GM23338 (cell line): ENCODE measurements around the gene FBXL14. TPM values are rescaled to one million over a fixed set of nuclear protein-coding genes. Genes with fewer than 3 reads are reported as not detected.

ENCODE experiments used
- ATAC-seq: fragments of 200-7000 bp; cut with Tn5 transposase; 3 replicates; pipeline ENCODE4 v1.9.1; 2020
- DNase-seq: peaks from one replicate; pipeline ENCODE4 v3.0.0-alpha.2; 2015; ENCODE audit warnings: low spot score
- H2AFZ ChIP-seq: fragments of 200-600 bp; sonication (generic); 2 replicates; pipeline ENCODE4 v1.8.0; 2016; ENCODE audit warnings: antibody characterized with exemption, mild to moderate bottlenecking, moderate library complexity
- H3F3A ChIP-seq: fragments of 200-600 bp; sonication (generic); replicated peaks from 2 replicates; pipeline ENCODE4 v1.8.0; 2017; ENCODE audit warnings: antibody characterized with exemption, mixed run types, low read depth
- H3K27ac ChIP-seq: fragments of 200-600 bp; sonication (generic); 2 replicates; pipeline ENCODE4 v1.6.1; 2016; ENCODE audit warnings: low read depth
- H3K27me3 ChIP-seq: fragments of 200-600 bp; sonication (generic); 2 replicates; pipeline ENCODE4 v1.8.0; 2016; ENCODE audit warnings: mild to moderate bottlenecking, mixed run types, moderate library complexity; ENCODE audit not compliant: insufficient read depth
- H3K36me3 ChIP-seq: fragments of 200-600 bp; sonication (generic); 2 replicates; pipeline ENCODE4 v1.8.0; 2016; ENCODE audit warnings: mild to moderate bottlenecking; ENCODE audit not compliant: insufficient read depth
- H3K4me1 ChIP-seq: fragments of 200-600 bp; sonication (generic); 2 replicates; pipeline ENCODE4 v1.8.0; 2016; ENCODE audit warnings: mild to moderate bottlenecking, moderate library complexity; ENCODE audit not compliant: insufficient read depth
- H3K4me2 ChIP-seq: fragments of 200-600 bp; sonication (generic); 2 replicates; pipeline ENCODE4 v1.7.1; 2017; ENCODE audit warnings: mixed run types
- H3K4me3 ChIP-seq: fragments of 200-600 bp; sonication (generic); 2 replicates; pipeline ENCODE4 v1.6.1; 2016; ENCODE audit warnings: mixed run types
- H3K79me2 ChIP-seq: fragments of 200-600 bp; sonication (generic); replicated peaks from 2 replicates; pipeline ENCODE4 v1.8.0; 2017; ENCODE audit warnings: mild to moderate bottlenecking; ENCODE audit not compliant: insufficient read depth
- H3K9me2 ChIP-seq: fragments of 200-600 bp; sonication (generic); 2 replicates; pipeline ENCODE4 v1.8.0; 2017; ENCODE audit not compliant: insufficient read depth
- H4K20me1 ChIP-seq: fragments of 200-600 bp; sonication (generic); replicated peaks from 2 replicates; pipeline ENCODE4 v1.8.0; 2017; ENCODE audit warnings: mild to moderate bottlenecking; ENCODE audit not compliant: insufficient read depth
- H3K27ac Mint-ChIP-seq: 2 replicates; pipeline ENCODE4 v1.8.0; 2020; ENCODE audit warnings: inconsistent platforms, mild to moderate bottlenecking, moderate library complexity, mixed read lengths
- H3K27me3 Mint-ChIP-seq: 3 replicates; pipeline ENCODE4 v1.8.0; 2022; ENCODE audit warnings: low read depth, mild to moderate bottlenecking, moderate library complexity, mixed read lengths, inconsistent platforms; ENCODE audit not compliant: insufficient read depth, poor library complexity
- H3K36me3 Mint-ChIP-seq: 3 replicates; pipeline ENCODE4 v1.8.0; 2021; ENCODE audit warnings: low read depth, mild to moderate bottlenecking, inconsistent platforms, moderate library complexity, mixed read lengths
- H3K4me1 Mint-ChIP-seq: 3 replicates; pipeline ENCODE4 v1.8.0; 2020; ENCODE audit warnings: mild to moderate bottlenecking, inconsistent platforms, mixed read lengths
- H3K4me3 Mint-ChIP-seq: 3 replicates; pipeline ENCODE4 v1.8.0; 2021; ENCODE audit warnings: moderate library complexity, mild to moderate bottlenecking, inconsistent platforms, mixed read lengths
- H3K9me3 Mint-ChIP-seq: 3 replicates; pipeline ENCODE4 v1.8.0; 2020; ENCODE audit warnings: moderate library complexity, mild to moderate bottlenecking, inconsistent platforms, mixed read lengths
- CTCF ChIP-seq, 2 experiments: fragments of 200-600 bp in 1 of 2; sonication (generic) in 1 of 2; conservative IDR thresholded peaks; 2 replicates each; pipeline versions ENCODE4 v1.5.1 to v1.6.1; 2016 to 2017; ENCODE audit warnings: antibody characterized with exemption in 2 of 2, low read depth in 2 of 2, mild to moderate bottlenecking in 2 of 2, moderate library complexity in 1 of 2
- ETS1 ChIP-seq: IDR thresholded peaks from 2 replicates; pipeline ENCODE4 v1.6.1; 2016; ENCODE audit warnings: antibody characterized with exemption
- EZH2 ChIP-seq: fragments of 200-600 bp; sonication (generic); IDR thresholded peaks from one replicate; pipeline ENCODE4 v1.8.0; 2017; ENCODE audit warnings: antibody characterized with exemption, mild to moderate bottlenecking, low read depth; ENCODE audit not compliant: unreplicated experiment
- EZH2phosphoT487 ChIP-seq: fragments of 200-600 bp; sonication (generic); IDR thresholded peaks from one replicate; pipeline ENCODE4 v1.8.1; 2018; ENCODE audit warnings: antibody characterized with exemption; ENCODE audit not compliant: unreplicated experiment
- JUNB ChIP-seq: IDR thresholded peaks from one replicate; pipeline ENCODE4 v1.6.1; 2016; ENCODE audit warnings: antibody characterized with exemption; ENCODE audit not compliant: unreplicated experiment
- NANOG ChIP-seq: IDR thresholded peaks from 2 replicates; pipeline ENCODE4 v1.6.1; 2016; ENCODE audit warnings: antibody characterized with exemption, borderline replicate concordance
- POLR2AphosphoS5 ChIP-seq: IDR thresholded peaks from 2 replicates; pipeline ENCODE4 v1.6.1; 2016; ENCODE audit warnings: antibody characterized with exemption, low read depth
- REST ChIP-seq: IDR thresholded peaks from one replicate; pipeline ENCODE4 v1.6.1; 2018; ENCODE audit warnings: antibody characterized with exemption; ENCODE audit not compliant: unreplicated experiment
- STAT1 ChIP-seq: IDR thresholded peaks from one replicate; pipeline ENCODE4 v1.6.1; 2016; ENCODE audit warnings: antibody characterized with exemption; ENCODE audit not compliant: unreplicated experiment
- ZNF114 ChIP-seq: fragments of 250-450 bp; sonication (Bioruptor Pico); IDR thresholded peaks from 2 replicates; pipeline ENCODE4 v1.5.0; 2020; ENCODE audit warnings: mild to moderate bottlenecking, moderate library complexity
- ZNF331 ChIP-seq: fragments of 250-450 bp; sonication (Bioruptor Pico); IDR thresholded peaks from 2 replicates; pipeline ENCODE4 v1.5.0; 2020; ENCODE audit warnings: low read depth, mild to moderate bottlenecking, moderate library complexity
- polyA plus RNA-seq: library from polyadenylated mRNA; unstranded; fragments of >200 nt; fragmentation: Nextera tagmentation; extraction: Ambion mirVana; gene quantifications from 2 replicates; pipeline ENCODE4 v1.2.1, GENCODE V29; 2016
- total RNA-seq: library from RNA; depleted of rRNA; stranded (reverse); fragments of >200 nt; shearing (Covaris generic); gene quantifications from 2 replicates; pipeline ENCODE4 v1.2.3, GENCODE V29; 2014

FBXL14 gene
- total and polyA plus RNA-seq, 2 experiments from 2014 or later: 0.74 to 9.4 TPM

- TF ChIP-seq CTCF (conservative IDR thresholded peaks at IDR 0.05; ENCODE audit: low read depth in 2 of 2): no peak
- TF ChIP-seq REST: no peak
- no peak for TF ChIP-seq ZNF114 (CRISPR knock-in tag)
Observed at GRCh38 chr12:1572731-1573130, 21.6 kb downstream of the FBXL14 start (continued).

GRCh38 chr12:1567852-1568251 lies 26.5 kb downstream of the FBXL14 start:
- Histone ChIP-seq H3K4me3 (no peak overlapping the region), H3K27me3 (no peaks in the 10 kb centered on the region), H3K36me3 (no peaks in the 10 kb centered on the region), H3K4me2 (no peak overlapping the region), H2AFZ (no peak overlapping the region), H3K4me1 (no peaks in the 10 kb centered on the region; the same call in 1 of the 2 replicates), H3K79me2 (no peaks in the 10 kb centered on the region), H3K27ac (no peak overlapping the region), H4K20me1 (no peaks in the 10 kb centered on the region), H3F3A (no peaks in the 10 kb centered on the region), H3K9me2 (no peaks in the 10 kb centered on the region)
- no peaks in the 10 kb centered on the region for H3K9me3 Mint-ChIP-seq
- no peak overlapping the region for H3K4me3 Mint-ChIP-seq
- peaks cover 9% of the 10 kb centered on the region for H3K27me3 Mint-ChIP-seq
- DNase-seq (no peak), ATAC-seq (no peak)
- peaks cover 12% of the 10 kb centered on the region for H3K4me1 Mint-ChIP-seq
- no peak overlapping the region for H3K27ac Mint-ChIP-seq
- no peaks in the 10 kb centered on the region for H3K36me3 Mint-ChIP-seq
- TF ChIP-seq STAT1: no peak
- no peak for TF ChIP-seq JUNB
- TF ChIP-seq ZNF331: no peak
- no peak for TF ChIP-seq REST
- TF ChIP-seq ETS1: no peak
- no peak for TF ChIP-seq EZH2
- TF ChIP-seq CTCF (conservative IDR thresholded peaks at IDR 0.05; ENCODE audit: low read depth in 2 of 2): no peak
- no peak for TF ChIP-seq ZNF114 (CRISPR knock-in tag)
- no peak for TF ChIP-seq EZH2phosphoT487
- TF ChIP-seq POLR2AphosphoS5: no peak
- no peak for TF ChIP-seq NANOG
